ENCODE results near the gene DGCR2.

Gene DGCR2

DNA sequence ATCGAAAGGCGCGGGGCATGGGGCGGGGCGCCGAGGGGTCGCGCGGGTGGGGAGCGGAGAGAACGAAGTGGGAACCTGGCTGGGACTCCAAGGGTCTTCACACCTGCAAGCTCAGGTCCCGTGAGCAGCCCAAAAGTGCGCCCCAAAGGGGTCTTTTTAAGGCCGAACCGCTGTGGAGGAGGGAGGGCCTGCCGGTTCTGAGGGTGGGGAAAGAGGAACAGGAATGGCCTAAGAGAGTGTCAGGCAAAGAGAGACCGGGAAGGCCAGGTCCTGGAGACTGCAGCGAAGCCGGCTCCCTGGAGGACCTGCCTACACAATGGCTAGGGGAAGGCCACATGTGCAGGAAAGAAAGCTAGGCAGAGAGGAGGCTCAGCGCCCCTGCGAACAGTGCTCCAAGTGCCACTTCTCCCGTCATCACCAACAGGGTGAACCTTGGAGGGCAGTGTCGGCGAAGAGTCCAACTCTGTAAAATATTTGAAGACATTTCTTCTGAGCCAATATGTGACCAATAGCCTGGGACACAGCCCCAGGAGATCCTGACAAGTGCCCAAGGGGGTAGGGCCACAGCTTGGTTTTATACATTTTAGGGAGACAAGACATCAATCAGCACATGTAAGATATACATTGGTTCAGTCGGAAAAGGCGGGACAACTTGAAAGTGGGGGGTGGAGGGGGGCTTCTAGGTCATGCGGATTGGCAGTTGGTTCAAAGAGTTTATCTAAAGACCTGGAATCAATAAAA, 710 bp upstream of the DGCR2 start:
- DNase-seq (ENCODE audit: extremely low spot score) = no peak
- ChIA-PET CTCF (interaction anchor here (1.4 to 1.9 kb wide), 4 partner anchors 12 to 175 kb away, joined by 3 to 11 read pairs (median 4); partner anchors contain the start of gene ESS2), POLR2A (interaction anchor here (1.4 kb wide), 1 partner anchor 9 kb away, joined by 4 read pairs; the partner anchor contains the start of gene TSSK2)
- TF ChIP-seq, protein P1, sequence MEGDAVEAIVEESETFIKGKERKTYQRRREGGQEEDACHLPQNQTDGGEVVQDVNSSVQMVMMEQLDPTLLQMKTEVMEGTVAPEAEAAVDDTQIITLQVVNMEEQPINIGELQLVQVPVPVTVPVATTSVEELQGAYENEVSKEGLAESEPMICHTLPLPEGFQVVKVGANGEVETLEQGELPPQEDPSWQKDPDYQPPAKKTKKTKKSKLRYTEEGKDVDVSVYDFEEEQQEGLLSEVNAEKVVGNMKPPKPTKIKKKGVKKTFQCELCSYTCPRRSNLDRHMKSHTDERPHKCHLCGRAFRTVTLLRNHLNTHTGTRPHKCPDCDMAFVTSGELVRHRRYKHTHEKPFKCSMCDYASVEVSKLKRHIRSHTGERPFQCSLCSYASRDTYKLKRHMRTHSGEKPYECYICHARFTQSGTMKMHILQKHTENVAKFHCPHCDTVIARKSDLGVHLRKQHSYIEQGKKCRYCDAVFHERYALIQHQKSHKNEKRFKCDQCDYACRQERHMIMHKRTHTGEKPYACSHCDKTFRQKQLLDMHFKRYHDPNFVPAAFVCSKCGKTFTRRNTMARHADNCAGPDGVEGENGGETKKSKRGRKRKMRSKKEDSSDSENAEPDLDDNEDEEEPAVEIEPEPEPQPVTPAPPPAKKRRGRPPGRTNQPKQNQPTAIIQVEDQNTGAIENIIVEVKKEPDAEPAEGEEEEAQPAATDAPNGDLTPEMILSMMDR (IDR thresholded peaks at IDR 0.05; ENCODE audit: control extremely low read depth, extremely low read depth, low read depth, missing control alignments) = no peak

- TF ChIP-seq, protein P1 (IDR thresholded peaks at IDR 0.05; ENCODE audit: control extremely low read depth, extremely low read depth, low read depth, missing control alignments) = no peak
- DNase-seq (ENCODE audit: extremely low spot score) = peak; percentile 52
These were observed 525 bp downstream of the DGCR2 start for GRCh38 chr22:19121631-19122142.

DNA sequence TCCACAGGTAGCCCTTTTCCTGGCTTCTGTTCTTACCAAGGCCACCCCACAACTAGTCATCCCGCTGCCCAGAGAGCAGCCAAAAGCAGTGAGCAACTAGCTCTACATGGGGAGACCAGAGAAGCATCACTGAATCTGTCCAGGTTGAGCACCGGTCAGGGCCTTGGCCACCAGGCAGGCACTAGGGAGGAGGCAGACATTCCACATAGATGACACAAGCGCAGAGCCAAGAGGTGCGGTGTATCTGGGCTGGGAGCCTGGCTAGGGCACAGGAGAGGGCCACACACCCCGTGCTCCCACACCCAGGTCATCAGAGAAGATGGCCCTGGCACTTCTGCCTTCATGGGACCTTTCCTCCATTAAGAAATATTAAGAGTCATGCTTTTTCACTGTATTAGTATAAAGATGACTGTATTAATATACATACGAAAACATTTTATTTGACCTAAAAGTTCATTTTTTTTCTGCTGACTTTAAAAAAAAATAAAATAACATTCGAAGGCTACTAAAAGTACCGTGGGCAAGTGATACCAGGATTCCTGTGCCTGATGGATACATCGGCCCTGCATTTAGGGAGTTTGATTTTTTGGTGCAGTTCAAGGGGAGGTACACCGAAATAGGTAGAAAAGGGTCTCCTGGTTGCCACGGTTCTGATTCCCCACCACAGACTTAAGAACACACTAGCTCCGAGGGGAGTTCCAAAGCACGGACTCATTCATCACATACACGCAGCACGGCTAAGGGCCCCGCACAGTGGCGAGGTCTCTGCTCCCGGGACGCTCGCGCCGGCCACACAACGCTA, 1.2 kb downstream of the DGCR2 start:
- DNase-seq (ENCODE audit: extremely low spot score) = no peak
- POLR2A ChIA-PET = interaction anchor here (1.4 kb wide), 1 partner anchor 11 kb away, joined by 4 read pairs; the partner anchor contains the start of gene TSSK2
- TF ChIP-seq, protein P1 (IDR thresholded peaks at IDR 0.05; ENCODE audit: control extremely low read depth, extremely low read depth, low read depth, missing control alignments) = no peak
- CTCF ChIA-PET = interaction anchor here (1.0 to 3.1 kb wide), 5 partner anchors 10 to 177 kb away, joined by 3 to 10 read pairs (median 3); partner anchors contain the start of gene ESS2

More at GRCh38 chr22:19121631-19122142, 525 bp downstream of the DGCR2 start:
- CTCF ChIA-PET = interaction anchor here (1.0 to 1.9 kb wide), 5 partner anchors 10 to 177 kb away, joined by 3 to 11 read pairs (median 3); partner anchors contain the start of gene ESS2
- POLR2A ChIA-PET = interaction anchor here (1.4 kb wide), 1 partner anchor 10 kb away, joined by 4 read pairs; the partner anchor contains the start of gene TSSK2

DNA sequence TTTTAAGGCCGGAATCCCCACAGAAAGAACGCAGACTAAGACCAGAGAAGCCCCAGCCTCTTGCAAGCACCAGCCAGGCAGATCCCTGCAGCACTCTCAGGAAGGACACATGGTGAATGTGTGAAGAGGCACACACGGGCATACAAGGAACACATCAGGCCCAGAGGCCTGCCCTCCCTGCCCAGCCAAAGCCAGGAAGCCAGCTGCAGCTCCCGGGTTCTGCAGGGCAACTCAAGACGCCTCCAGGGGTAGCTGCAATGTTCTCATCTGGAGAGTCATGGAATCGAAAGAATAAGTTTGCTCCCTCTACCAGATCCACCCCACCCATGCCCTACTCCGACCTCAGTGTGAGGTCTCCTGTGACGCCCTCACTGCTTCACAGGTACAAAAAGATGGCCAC, 2.3 kb downstream of the DGCR2 start:
- ChIA-PET CTCF (interaction anchor here (1.5 to 3.1 kb wide), 3 partner anchors 9 to 59 kb away, joined by 4 to 10 read pairs (median 5); partner anchors contain the start of genes ESS2 and SLC25A1), POLR2A (no interaction called here)
- DNase-seq (ENCODE audit: extremely low spot score) = no peak
- TF ChIP-seq, protein P1 (IDR thresholded peaks at IDR 0.05; ENCODE audit: control extremely low read depth, extremely low read depth, low read depth, missing control alignments) = no peak

DNA sequence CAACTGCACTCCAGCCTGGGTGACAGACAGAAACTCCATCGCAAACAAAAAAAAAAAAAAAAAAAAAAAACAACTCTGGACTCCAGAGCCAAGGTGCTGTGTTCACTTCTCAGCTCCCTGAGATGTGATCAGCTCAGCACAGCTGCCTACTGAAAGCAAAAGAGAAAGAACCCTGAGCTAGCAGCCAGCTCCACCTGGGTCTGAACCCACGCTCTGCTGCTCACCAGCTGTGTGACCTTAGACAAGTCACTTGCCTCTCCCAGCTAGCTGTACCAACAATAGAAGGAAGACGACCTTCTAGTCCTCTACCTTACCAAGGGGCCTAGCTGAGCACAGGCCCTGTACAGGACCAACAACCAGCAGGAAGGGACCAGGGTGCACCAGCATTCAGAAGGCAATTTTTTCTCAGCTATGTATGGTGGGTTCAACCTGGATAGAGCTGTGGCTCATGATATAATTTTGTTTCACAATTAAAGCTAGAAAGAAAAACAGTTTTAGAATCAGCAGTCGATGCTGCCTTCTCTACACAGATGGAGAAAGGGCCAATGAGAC, 3.8 kb downstream of the DGCR2 start:
- CTCF ChIA-PET = interaction anchor here (1.0 to 3.1 kb wide), 6 partner anchors 8 to 61 kb away, joined by 3 to 10 read pairs (median 4); partner anchors contain the start of genes ESS2 and SLC25A1
- TF ChIP-seq, protein P1 (IDR thresholded peaks at IDR 0.05; ENCODE audit: control extremely low read depth, extremely low read depth, low read depth, missing control alignments) = no peak
- POLR2A ChIA-PET = no interaction called here
- DNase-seq (ENCODE audit: extremely low spot score) = peak; percentile 68
